Endometrium (tissue), 2 donors: ENCODE results near the gene OR4S1.
A peak's percentile ranks its signal among the peaks of the same experiment; 100 is the strongest.
"Not testable (repeated sequence)": the region's sequence is repeated elsewhere in the genome, so short reads cannot be mapped to it uniquely, and the experiment has no call there.

Source experiments
- FAIRE-seq: peaks from 2 replicates; lab custom pipeline; 2012; peaks lifted over from hg19 to GRCh38; lab: Jason Lieb, UNC
- donor health status: control.
- donor health status: control.

Gene OR4S1, protein sequence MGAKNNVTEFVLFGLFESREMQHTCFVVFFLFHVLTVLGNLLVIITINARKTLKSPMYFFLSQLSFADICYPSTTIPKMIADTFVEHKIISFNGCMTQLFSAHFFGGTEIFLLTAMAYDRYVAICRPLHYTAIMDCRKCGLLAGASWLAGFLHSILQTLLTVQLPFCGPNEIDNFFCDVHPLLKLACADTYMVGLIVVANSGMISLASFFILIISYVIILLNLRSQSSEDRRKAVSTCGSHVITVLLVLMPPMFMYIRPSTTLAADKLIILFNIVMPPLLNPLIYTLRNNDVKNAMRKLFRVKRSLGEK

GRCh38 chr11:48305923-48306322 lies at the start of gene OR4S1:
Gene OR4S1, plus strand, starts transcription at chr11:48306223. Its CDS starts 0 bp downstream, at chr11:48306223.
- peak; percentile 66 for FAIRE-seq

GRCh38 chr11:48261600-48261999 lies 44.4 kb upstream of the OR4S1 start:
- FAIRE-seq: no peak

- no peak for FAIRE-seq
Observed at GRCh38 chr11:48263423-48263911, 42.6 kb upstream of the OR4S1 start, which contains the start of gene OR4X1. Gene OR4X1, plus strand, starts transcription at chr11:48263861. Its CDS starts 0 bp downstream, at chr11:48263861.

- no peak for FAIRE-seq
Observed at GRCh38 chr11:48270621-48271020, 35.4 kb upstream of the OR4S1 start.

DNA sequence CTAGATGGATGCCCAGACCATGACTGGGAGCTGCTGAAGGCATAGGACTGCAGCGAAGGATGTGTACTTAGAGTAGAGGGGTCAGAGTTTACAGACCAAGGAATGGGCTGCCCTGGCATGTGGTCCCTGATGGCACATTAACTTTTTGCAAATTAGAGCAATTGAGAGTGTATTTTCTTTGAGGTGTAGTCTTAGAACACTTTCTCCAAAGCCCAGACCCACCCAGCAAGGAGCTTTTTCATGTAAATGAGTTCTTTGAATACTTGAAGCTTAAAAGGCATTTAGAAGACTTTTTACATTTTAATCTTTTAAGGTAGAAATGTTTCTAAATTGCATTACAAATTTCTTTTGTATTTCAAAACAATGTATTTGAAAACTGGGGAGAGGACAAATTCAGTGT lies 33.4 kb upstream of the OR4S1 start:
- FAIRE-seq: no peak

DNA sequence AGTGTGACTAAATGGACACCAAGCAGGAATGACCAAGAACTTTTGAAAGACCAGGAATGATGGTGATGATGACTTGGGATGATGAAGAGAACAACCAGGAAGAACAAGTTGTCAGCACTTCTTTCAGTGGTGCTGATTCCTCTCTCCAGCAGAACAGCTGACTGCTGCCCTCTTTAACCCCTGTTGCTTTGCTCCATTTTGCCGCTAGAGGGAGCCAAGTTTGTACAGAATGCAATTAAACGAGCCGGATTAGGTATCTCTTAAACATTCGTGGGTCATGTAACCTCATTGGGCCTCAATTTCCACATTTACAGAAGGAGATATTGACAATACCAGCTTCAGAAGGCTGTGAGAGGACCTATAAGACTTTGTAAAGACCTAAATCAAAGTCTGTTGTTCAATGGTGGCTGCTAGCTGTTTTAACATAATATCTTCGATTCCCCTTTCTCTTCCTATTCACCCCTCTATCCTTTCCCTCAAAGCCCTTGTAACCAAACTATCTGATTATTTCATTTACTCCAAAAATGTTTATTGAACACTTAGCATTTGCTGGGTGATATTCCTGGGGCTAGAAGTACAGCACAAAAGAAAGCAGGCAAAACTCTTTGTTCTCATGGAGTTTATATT lies 1.9 kb downstream of the OR4S1 start:
- FAIRE-seq: no peak

GRCh38 chr11:48313590-48313989 lies 7.6 kb downstream of the OR4S1 start:
- FAIRE-seq: not testable (repeated sequence)

DNA sequence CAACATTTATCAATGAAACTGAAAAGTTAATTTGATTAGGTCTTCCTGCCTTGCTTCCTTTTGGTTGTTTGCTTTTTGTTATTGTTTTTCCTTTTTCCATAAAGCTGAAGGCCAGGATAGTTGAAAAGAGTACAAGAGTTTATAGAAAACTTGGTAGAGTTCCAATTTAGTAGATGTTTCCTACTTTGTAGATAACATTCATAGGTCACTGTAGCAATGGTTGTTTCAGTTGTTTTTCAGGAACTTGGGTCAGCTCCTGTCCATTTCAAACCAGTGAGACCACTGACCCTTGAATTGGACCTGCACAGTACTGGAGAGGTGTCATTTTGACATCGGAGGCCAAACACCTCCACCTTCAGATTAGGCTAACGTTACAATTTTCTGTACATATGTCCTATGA lies 13.8 kb downstream of the OR4S1 start:
- not testable (repeated sequence) for FAIRE-seq

DNA sequence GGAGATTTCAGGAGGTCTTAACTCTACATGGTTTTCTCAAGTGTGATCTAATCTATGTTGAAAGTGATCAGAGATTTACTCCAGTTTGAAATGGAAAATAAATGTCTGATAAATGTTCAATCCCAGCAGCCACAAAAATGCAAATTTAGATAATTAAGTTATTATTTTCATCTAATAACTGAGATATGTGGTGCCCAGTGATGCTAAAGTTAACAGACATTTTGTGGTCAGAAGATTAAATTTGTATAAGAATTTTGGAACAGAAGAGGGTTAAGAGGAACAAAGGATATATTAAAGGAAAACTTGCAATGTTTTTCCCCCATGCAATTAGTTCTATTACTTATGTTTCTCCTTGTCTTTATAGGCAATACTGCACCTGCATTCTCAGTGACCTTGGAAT lies 18.6 kb downstream of the OR4S1 start, which contains the start of gene OR4C3:
TSS of gene OR4C3 (plus strand) at position 301 of the 400 bp plus-strand sequence. CDS start 102 bp downstream, outside the sequence.
- FAIRE-seq: not testable (repeated sequence)

GRCh38 chr11:48341466-48341865 lies 35.4 kb downstream of the OR4S1 start:
- no peak for FAIRE-seq

- not testable (repeated sequence) for FAIRE-seq
Observed at GRCh38 chr11:48342505-48342904, 36.5 kb downstream of the OR4S1 start.

DNA sequence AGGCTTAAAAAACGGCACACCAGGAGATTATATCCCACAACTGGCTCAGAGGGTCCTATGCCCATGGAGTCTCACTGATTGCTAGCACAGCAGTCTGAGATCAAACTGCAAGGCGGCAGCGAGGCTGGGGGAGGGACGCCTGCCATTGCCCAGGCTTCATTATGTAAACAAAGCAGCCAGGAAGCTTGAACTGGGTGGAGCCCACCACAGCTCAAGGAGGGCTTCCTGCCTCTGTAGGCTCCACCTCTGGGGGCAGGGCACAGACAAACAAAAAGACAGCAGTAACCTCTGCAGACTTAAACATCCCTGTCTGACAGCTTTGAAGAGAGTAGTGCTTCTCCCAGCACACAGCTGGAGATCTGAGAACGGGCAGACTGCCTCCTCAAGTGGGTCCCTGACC lies 40.3 kb downstream of the OR4S1 start:
- FAIRE-seq: not testable (repeated sequence)

DNA sequence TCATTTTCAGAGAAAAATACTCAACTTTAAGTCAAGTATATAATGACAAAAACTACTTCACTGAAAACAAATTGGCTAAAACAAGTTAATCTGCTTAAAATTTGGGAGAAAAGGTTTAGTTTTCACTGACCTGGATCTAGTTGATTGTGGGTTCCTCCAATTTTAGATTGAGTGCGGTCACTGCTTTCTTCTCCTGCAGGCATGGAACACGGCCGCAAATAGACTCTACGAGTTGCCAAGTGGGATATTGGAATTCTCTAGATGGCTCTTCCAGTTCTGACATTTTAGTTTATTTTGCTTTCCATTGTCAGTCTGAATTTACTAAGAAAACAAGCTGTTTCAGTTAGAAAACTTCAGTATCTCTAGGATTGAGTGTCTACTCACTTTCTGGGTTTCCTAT lies 48.0 kb downstream of the OR4S1 start:
- FAIRE-seq: no peak

- no peak for FAIRE-seq
Observed at GRCh38 chr11:48354677-48355076, 48.7 kb downstream of the OR4S1 start.
